COLO668 (cell line): ENCODE data around the gene CD101.
A peak's percentile ranks its signal among the peaks of the same experiment; 100 is the strongest.

Experiments used
- DNase-seq: peaks from one replicate; lab custom pipeline; 2025; ENCODE audit not compliant: unreplicated experiment; lab: John Stamatoyannopoulos, UW

The CD101 gene

DNA sequence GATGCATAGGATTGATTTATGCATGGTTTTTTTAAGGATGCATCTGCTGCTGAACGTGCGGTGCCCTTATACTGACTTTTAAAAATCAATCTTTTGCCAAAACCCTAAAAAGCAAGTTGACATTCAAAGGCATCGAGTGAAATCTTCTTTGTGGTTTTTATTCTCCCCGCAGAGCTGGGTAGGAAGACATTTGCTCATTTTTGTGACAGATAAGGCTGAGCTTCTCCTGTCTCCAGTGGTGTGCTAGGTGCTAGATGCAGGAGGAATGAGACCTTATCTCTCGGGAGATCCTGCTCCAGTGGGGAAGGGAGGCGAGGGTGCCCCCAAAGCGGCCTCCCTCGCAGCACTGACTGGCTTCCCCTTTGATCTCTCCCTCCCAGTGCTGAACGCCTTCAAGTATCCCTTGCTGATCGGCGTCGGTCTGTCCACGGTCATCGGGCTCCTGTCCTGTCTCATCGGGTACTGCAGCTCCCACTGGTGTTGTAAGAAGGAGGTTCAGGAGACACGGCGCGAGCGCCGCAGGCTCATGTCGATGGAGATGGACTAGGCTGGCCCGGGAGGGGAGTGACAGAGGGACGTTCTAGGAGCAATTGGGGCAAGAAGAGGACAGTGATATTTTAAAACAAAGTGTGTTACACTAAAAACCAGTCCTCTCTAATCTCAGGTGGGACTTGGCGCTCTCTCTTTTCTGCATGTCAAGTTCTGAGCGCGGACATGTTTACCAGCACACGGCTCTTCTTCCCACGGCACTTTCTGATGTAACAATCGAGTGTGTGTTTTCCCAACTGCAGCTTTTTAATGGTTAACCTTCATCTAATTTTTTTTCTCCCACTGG is 14.9 kb upstream of the CD101 start:
- DNase-seq: no peak

DNA sequence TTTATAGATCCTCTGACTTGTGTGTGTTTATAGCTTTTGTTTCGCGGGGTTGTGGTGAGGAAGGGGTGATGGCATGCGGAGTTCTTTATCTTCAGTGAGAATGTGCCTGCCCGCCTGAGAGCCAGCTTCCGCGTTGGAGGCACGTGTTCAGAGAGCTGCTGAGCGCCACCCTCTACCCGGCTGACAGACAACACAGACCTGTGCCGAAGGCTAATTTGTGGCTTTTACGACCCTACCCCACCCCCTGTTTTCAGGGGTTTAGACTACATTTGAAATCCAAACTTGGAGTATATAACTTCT is 14.4 kb upstream of the CD101 start:
- no peak for DNase-seq

DNA sequence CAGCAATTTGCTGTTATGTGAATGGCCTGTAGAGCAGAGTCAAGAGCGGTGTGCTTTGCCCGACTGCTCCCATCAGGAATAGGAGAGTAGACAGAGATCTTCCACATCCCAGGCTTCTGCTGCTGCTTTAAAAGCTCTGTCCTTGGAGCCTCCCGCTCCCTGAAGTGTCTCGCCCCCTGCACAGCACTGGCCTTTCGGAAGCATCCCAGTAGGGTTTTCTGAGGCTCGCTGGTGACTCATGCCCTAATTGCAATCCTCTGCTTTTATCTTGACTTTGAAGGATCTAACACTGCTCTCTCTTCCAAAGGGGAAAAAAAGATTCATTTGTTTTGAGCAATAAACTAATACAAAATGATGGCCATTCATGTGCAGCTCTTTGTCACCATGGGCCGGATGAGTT is 13.3 kb upstream of the CD101 start:
- peak; percentile 47 for DNase-seq

DNA sequence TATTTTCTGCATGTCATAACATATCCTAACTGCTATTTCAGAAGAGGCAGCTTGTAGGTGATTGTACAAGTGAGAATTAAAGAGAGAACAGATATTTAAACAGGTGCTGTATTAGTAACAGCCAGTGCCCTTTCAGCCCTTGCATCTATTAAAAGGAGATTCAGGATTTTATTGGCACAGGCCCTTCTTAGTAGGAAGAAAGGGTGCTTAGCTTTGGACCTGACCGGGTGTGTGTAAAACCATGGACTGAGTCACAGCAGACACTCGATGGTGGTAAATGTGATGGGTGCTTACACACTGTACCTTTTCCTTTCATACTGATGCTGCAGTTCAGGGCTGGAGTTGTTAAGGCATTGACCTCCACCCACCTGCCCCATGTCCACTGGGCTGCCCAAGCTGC is 12.7 kb upstream of the CD101 start:
- DNase-seq: peak; percentile 74

DNA sequence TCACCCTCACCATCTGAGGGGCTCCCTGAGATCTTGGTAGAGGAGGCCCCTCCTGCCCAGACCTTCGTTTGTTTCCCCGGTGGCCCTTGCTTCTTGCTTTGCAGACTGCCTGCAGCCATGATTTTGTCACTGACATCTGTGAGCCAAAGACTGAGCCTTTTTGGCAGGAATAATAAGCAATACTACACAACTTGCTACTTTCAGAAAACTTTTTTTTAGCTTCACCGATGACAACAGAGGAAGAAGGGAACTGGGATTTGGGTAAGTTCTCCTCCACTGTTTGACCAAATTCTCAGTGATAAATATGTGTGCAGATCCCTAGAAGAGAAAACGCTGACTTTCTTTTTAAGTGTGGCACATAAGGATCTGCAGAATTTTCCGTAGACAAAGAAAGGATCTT is 11.7 kb upstream of the CD101 start:
- no peak for DNase-seq

DNA sequence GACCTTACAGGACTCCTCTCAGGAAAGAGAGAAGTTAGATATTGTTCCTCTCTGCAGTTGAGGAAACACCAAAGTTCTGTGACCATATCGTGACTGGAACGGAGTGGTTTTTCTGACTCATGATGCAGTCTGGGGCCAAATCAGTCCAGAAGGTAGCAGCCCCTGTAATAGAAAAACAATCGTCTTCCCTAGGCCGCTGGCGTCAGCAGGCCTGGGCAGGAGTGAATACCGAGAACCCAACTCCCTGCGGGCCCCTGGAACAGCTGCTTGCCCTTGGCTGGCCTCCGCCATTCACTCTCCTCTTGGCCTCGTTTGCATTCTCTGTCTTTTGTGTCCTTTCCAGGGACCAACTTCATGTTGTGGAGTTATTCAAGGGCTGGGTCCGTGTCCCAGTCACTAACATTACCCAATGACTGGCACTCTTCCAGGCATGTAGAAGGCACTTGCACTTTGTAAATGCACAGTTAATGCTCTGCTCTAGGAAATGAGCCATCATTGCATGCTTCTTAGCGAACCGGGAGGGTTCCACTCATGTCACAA is 10.9 kb upstream of the CD101 start:
- DNase-seq: no peak

DNA sequence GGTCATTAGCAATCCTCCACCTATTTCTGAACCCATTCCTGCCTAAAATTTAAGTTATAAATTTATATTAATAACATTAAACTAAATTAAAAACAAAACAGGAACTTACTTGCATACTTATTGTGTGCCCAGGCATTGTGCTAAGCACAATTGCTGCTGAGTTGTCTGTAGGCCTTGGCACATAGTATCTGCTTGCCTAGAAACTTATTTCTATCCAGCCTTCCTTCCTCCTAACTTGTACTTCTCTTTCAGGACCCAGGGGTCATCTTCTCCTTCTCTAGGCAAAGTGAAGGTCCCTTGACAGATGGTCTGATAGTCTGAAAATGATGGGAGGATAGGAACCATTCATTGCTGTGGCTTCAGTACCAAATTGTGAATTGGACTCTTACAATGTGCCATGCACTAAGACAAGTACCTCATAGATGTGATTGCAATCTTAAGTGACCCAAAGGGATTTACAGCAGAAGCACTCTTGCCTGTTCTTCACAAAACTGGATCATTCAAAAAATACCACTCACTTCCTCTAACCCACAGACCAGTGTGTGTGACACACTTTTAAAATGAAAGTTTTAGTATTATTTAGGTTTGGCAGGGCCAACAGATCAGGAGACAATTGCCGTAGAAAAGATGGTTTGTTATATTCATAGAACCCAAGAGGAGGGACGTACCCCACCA is 10.3 kb upstream of the CD101 start:
- DNase-seq: no peak

DNA sequence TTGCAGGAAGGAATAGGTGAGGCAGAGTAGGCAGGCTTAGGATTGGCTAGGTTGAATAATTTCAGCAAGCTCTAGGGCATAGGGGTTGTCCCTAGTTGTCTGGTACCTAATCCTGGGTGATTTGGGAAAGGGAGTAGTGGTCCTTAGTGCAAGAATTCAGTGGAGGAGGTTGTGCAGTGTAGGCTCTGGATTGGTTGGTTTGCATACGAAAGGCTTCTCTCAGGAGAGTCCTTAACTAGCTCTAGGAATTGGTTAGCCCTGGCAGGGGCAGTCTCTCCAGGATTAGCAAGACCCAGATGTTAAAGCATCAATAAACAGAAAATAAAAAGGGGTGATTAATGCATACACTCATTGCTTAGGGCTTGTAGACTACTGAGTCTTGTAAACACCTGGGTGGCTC is 9.6 kb upstream of the CD101 start:
- no peak for DNase-seq

DNA sequence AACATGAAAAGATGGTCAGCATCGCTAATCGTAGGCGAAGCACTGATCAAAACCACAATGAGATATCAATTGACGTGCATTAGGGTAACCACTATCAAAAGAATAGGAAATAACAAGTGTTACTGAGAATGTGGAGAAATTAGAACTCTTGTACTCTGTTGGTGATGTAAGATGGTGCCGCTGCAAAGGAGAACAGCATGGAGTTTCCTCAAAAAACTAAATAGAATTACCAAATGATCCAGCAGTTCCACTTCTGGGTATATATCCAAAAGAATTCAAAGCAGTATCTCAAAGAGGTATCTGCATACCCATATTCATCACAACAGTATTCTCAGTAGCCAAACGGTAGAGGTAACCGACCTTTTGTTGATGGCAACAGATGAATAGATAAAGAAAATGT is 8.3 kb upstream of the CD101 start:
- no peak for DNase-seq

DNA sequence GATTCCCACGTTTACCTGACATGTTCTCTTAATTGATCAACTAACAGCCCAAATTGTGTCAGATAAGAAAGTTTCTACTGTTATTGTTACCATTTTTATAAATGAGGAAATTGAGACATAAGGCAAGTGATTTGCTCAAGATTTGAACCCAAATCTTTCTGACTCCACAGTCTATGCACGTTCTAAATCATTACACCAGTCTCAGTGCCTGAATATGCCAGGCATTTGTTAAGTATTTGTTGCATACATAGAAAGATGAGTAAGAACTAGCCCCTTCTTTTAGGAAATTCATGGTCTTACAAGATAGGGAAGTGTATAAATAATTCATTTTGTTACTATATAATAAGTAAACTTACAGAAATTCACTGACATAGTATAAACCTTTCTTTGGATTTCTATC is 7.1 kb upstream of the CD101 start:
- DNase-seq: no peak

DNA sequence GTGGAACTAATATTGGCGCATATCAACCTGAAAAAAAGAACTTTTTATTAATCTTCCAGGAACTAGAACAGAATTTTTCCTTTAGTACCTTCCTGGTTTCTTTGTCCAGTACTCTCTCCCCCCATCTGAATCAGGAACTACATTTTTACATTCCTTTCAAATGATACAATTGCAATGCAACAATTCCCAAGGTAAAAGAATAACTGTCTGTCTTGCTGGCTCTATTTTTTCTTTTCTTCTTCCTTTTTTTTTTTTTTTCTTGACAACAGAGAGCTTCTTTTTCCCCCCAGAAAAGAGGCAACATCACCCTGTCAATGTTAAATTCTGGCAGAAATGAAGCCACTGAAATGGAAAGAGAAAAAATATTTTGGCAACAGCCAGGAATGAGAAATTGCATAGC is 4.5 kb upstream of the CD101 start:
- no peak for DNase-seq

DNA sequence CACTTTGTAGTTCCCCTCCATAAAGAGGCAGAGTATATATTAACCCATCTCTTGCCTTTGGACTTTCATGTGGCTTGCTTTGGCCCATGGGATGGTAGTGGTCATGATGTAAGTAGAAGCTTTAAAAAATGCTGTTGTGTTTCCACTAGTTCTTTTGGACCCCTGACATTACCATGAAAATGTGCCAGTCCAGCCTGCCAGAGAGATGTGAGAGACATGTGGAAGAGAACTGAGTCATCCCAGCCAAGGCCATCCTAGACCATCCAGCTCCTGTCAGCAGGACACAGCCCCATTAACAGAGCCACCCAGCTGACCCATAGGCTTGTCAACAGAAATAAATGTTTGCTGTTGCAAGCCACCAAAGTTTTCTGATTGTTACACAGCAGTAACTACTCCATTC is 3.9 kb upstream of the CD101 start:
- DNase-seq: no peak

DNA sequence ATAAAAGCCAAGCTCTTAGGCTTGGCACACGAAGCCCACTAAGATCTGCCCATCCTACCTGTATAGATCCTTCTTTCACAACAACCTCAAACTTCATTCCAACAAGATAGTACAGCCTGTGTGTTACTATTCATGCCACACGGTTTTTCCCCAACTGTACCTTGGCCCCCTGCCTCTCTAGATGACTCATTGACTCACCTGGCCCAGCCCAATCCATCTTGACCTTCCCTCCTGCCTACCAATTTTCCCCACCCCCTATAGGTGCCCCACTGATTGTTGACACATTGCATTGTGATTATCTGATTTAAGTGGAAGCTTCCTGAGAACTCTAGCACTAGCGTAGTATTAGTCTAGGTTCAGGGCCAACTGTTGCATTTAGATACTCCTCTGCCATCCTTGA is 2.0 kb upstream of the CD101 start:
- DNase-seq: no peak

DNA sequence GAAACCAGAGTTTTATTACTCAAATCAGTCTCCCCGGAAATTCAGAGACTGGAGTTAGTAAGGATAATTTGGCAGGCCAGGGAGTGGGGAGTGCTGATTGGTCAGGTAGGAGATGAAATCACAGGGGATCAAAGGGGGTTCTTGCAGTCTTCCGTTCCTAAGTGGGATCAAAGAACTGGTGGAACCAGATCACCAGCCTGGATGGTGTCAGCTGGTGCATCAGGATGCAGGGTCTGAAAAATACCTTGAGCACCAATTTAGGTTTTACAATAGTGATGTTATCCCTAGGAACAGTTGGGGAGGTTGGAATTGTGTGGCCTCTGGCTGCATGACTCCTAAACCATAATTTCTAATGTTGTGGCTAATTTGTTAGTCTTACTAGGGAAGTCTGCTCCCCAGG is 1.4 kb upstream of the CD101 start:
- no peak for DNase-seq

DNA sequence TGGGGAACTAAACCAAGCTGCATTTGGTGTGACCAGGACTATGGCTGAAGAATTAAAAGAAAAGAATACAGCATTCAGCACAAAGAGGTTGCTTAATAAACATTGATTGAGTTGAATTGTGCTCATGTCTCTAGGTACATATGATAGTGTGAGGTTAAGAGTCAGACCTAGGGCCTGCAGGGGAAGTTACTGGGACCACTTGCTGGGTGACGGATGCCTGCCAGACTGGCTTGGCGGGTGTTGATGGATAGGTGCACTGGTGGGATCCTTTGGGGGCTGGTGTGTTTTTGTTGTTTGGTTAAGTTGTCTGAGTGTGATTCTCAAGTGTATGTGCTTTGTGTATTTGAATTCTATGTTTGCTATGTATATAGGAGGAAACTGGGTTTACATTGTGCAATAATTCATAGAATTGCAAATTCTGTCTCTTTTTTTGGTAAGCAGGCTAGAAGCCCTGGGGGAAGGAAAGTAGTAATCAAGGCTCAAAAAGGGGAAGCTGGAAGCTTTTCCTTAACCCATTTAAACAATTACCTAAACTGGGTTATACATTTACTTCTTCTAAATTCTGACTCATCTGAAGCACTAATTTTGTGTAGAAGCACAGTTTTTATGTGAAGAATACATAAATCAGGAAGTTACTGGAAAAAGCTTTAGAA is 1.8 kb downstream of the CD101 start:
- DNase-seq: no peak

DNA sequence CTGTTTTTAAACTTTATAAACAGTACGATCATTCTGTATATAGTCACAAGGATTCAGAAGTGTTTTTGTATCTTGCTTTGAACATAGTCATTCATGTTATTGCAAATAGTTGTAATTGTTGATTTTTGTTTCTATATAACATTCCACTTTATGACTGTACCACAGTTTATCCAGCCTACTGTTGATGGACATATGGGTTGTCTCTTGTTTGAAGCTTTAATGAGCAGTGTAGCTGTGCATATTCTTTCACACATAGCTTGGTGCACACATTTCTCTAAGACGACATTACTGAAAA is 6.1 kb downstream of the CD101 start:
- DNase-seq: no peak

DNA sequence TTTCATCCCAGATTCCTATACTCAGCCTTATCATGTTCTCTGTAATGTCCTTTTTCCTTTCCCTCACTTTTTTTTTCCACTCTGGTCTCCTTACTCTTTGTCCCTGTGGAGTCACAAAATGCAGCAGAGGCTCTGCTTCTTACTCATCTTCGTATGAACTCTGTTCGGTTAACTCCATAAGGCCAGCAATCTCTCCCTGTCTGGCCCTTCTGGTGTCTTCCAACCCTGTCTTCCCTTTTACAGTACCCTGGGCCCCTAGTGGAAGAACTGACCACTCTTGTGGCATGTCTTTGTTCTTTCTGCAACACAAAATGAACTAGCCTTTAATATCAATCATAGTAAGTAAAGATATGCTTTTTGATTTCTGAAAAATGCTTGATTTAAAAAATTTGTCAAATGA is 7.1 kb downstream of the CD101 start:
- no peak for DNase-seq

DNA sequence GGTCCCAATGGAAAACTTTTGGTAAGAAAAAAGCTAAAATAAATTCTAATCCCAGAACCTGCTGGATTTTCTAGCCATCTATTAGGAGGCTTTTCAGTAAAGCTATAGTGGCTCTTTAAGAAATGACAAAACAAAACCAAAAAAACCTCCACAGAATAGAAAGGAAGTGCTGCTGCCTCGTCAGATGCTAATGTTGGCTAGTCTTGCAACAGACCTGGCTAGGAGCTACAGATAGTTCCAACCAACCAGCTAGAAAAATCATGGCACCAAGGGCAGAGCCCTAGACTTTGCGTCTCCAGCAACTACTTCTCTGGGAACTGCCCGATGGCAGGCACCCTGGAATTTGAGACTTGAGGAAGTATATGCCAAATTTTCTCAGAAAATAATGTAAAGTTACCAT is 7.6 kb downstream of the CD101 start:
- no peak for DNase-seq

DNA sequence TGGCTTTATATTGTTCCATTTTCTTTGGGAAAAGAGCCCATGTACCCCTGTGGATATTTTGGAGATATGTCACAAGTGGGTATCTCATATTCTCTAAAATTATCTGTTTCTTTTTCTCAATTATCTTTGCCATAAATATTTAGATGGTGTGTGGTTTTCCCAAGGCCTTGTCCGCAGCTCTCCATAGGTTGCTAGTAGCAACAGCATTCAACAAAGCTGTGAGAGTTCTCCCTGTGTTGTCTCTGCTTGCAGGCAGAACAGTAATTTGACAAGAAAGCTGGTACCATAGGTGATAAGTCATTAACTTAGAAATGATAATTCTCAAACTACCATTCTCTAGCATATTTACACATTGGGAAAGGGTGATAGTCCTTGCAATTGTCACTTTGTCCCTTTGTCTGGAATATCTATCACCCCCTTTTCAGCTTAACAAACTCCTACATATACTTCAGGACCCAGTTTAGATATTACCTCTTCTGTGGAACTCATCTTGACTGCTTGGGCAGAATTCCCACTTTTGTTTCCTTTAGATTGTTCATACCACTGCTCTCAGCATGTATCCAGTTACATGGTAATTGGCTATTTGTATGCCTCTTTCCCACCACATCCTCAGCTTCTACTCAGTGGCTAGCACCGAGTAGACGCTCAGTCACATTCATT is 8.9 kb downstream of the CD101 start:
- DNase-seq: no peak

DNA sequence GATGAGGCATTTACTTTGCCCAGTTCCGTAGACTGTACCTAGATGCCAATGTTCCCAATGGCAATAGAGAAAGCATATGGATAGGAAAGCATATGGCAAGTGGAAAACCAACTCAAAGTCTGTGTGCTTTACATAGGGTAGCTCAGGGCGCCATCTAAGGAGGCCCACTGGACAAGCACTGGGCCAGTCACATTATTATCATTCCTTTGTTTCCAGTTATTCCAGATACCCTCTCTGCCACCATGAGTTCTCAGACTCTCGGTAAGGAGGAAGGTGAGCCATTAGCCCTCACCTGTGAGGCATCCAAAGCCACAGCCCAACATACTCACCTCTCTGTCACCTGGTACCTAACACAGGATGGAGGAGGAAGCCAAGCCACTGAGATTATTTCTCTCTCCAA is 9.8 kb downstream of the CD101 start:
- no peak for DNase-seq

DNA sequence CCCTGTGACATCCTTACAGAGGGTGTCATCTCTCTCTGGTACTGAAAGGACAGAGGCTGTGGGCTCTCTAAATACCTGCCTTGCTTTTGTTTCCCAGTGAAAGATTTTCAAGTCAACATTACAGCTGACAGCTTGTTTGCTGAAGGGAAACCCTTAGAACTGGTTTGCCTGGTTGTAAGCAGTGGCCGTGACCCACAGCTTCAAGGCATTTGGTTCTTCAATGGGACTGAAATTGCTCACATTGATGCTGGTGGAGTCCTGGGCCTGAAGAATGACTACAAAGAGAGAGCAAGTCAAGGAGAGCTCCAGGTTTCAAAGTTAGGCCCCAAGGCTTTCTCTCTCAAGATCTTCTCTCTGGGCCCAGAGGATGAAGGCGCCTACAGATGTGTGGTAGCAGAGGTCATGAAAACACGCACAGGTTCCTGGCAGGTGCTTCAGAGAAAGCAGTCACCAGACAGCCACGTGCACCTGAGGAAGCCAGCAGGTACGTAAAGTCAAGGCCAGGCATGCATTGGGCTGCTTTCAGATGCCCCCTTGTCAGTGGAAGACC is 11.8 kb downstream of the CD101 start:
- DNase-seq: peak; percentile 45

DNA sequence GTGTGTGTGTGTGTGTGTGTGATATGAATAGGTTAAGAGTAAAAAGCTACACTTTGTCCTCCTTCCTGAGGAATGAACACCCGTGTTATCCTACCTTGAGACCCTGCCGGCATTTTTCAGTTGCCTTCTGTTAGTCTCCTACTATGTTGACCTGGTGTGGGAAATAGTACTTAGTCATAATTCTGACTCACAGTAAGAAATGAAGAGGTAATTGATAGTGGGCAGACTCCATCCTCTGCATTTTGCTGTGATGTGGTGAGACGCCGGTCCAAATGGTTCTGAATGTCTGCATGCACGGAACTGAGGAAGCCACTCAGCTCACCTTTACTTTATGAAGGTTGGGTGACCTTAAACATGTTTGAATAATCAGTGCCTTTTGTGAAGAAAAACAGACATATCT is 12.6 kb downstream of the CD101 start:
- DNase-seq: no peak
